Endodermal cell (in vitro differentiated cells): ENCODE results near the gene UNK. TPM values are rescaled to one million over a fixed set of nuclear protein-coding genes. Genes with fewer than 3 reads are reported as not detected.

Experiments
- DNase-seq: peaks from one replicate; pipeline ENCODE4 v3.0.0-alpha.2; 2017
- H3K27ac ChIP-seq: 2 replicates; pipeline ENCODE4 v1.5.1; 2013; ENCODE audit warnings: mild to moderate bottlenecking, low read depth, low read length, moderate library complexity
- H3K27me3 ChIP-seq: 2 replicates; pipeline ENCODE4 v1.6.1; 2013; ENCODE audit warnings: mild to moderate bottlenecking, low read length, moderate library complexity; ENCODE audit not compliant: insufficient read depth, control insufficient read depth, poor library complexity, severe bottlenecking
- H3K36me3 ChIP-seq: 2 replicates; pipeline ENCODE4 v1.7.0; 2013; ENCODE audit warnings: mild to moderate bottlenecking, low read length, moderate library complexity; ENCODE audit not compliant: control insufficient read depth, insufficient read depth
- H3K4me1 ChIP-seq: one replicate; pipeline ENCODE4 v1.7.0; 2013; ENCODE audit warnings: low read length; ENCODE audit not compliant: control insufficient read depth, insufficient read depth
- H3K4me3 ChIP-seq: 2 replicates; pipeline ENCODE4 v1.5.1; 2013; ENCODE audit warnings: mild to moderate bottlenecking, low read length, moderate library complexity
- H3K9ac ChIP-seq: 2 replicates; pipeline ENCODE4 v1.6.1; 2013; ENCODE audit warnings: mild to moderate bottlenecking, low read length, moderate library complexity; ENCODE audit not compliant: poor library complexity, severe bottlenecking; ENCODE audit errors: extremely low read depth
- H3K9me3 ChIP-seq: 2 replicates; pipeline ENCODE4 v1.6.1; 2013; ENCODE audit warnings: mild to moderate bottlenecking, low read length, moderate library complexity; ENCODE audit not compliant: control insufficient read depth
- H3K27ac Mint-ChIP-seq: 2 replicates; pipeline ENCODE4 v1.8.0; 2020; ENCODE audit warnings: mixed read lengths
- H3K27me3 Mint-ChIP-seq: 2 replicates; pipeline ENCODE4 v1.8.0; 2021; ENCODE audit warnings: mild to moderate bottlenecking, mixed read lengths; ENCODE audit not compliant: insufficient read depth
- H3K36me3 Mint-ChIP-seq: 2 replicates; pipeline ENCODE4 v1.8.0; 2020; ENCODE audit warnings: low read depth, mixed read lengths
- H3K4me1 Mint-ChIP-seq: 2 replicates; pipeline ENCODE4 v1.8.0; 2020; ENCODE audit warnings: mixed read lengths
- H3K4me3 Mint-ChIP-seq: 2 replicates; pipeline ENCODE4 v1.8.0; 2020; ENCODE audit warnings: mild to moderate bottlenecking, moderate library complexity, mixed read lengths
- H3K9me3 Mint-ChIP-seq: 2 replicates; pipeline ENCODE4 v1.8.0; 2020; ENCODE audit warnings: mild to moderate bottlenecking, mixed read lengths
- WGBS, 2 experiments: methylation state at CpG; one replicate each; pipeline versions ENCODE4 v1.1.5 to v1.1.7; 2013; ENCODE audit warnings: missing lambda C conversion rate in 2 of 2, mixed read lengths in 1 of 2; ENCODE audit not compliant: insufficient coverage in 1 of 2, insufficient read length in 1 of 2; 5-methylcytosine and 5-hydroxymethylcytosine counted together
- total RNA-seq, 2 donors: library from RNA; stranded (reverse); fragmentation: NEBNext Ultra II Directional in 1 of 2; extraction: Animal tissue kit (Norgen Biotek cat#: 25700) in 1 of 2; gene quantifications; 2 replicates in 1 of 2; 3 replicates in 1 of 2; pipeline ENCODE4 v1.2.1, GENCODE V29; 2021
- TF ChIP-seq, protein P1 (sequence below): fragments of 200-600 bp; sonication (generic); conservative IDR thresholded peaks from 2 replicates; pipeline ENCODE4 v1.5.0; 2021; ENCODE audit warnings: antibody characterized with exemption, mild to moderate bottlenecking

UNK gene
- total RNA-seq, 2 donors from 2014 or later: 38.0 to 39.0 TPM

DNA sequence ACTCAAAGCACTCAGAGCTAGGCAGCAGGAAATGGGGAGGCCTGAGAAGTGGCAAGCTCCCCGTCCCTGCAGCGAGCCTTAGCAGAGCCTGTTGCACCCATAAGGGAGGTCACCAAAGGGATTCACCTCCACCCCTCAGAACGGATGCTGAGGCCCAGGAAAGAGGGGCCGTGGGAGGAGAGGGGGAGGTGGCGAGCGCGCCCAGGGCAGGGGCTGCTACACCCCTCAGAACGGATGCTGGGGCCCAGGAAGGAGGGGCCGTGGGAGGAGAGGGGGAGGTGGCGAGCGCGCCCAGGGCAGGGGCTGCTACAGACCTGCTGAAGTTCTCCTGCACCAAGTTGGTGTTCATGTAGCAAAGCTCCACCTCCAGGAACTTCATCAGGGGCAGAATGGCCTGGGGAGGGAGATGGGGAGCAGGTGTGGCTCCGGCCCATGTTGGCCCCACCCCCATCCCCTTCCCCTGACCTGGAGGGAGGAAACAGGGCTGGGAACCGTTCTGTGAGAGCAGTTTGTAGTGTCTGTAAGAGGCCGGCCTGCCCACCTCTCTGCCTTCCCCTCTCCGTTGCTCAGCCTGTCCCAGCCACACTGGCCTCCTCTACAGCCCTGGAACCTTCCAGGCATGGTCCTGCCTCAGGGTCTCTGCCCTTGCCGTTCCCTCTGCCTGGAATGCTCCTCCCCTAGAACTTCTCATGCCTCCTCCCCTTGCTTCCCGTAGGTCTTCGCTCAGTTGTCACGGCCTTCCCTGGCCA lies 48.2 kb downstream of the UNK start:
- H3K27me3 ChIP-seq: no peaks in the 10 kb centered on the region
- no peaks in the 10 kb centered on the region for H3K27me3 Mint-ChIP-seq
- H3K4me3 ChIP-seq: no peak overlapping the region
- H3K9me3 Mint-ChIP-seq: no peaks in the 10 kb centered on the region
- H3K9me3 ChIP-seq: no peaks in the 10 kb centered on the region
- H3K4me3 Mint-ChIP-seq: peak overlapping the region; percentile 12
- H3K36me3 Mint-ChIP-seq: no peaks in the 10 kb centered on the region
- H3K4me1 ChIP-seq: no peaks in the 10 kb centered on the region
- H3K36me3 ChIP-seq: no peaks in the 10 kb centered on the region
- no peak overlapping the region for H3K27ac ChIP-seq
- peaks cover 14% of the 10 kb centered on the region for H3K4me1 Mint-ChIP-seq
- no peak overlapping the region for H3K9ac ChIP-seq
- peak; percentile 94 for DNase-seq
- H3K27ac Mint-ChIP-seq: peak overlapping the region; percentile 66
- TF ChIP-seq, protein P1, sequence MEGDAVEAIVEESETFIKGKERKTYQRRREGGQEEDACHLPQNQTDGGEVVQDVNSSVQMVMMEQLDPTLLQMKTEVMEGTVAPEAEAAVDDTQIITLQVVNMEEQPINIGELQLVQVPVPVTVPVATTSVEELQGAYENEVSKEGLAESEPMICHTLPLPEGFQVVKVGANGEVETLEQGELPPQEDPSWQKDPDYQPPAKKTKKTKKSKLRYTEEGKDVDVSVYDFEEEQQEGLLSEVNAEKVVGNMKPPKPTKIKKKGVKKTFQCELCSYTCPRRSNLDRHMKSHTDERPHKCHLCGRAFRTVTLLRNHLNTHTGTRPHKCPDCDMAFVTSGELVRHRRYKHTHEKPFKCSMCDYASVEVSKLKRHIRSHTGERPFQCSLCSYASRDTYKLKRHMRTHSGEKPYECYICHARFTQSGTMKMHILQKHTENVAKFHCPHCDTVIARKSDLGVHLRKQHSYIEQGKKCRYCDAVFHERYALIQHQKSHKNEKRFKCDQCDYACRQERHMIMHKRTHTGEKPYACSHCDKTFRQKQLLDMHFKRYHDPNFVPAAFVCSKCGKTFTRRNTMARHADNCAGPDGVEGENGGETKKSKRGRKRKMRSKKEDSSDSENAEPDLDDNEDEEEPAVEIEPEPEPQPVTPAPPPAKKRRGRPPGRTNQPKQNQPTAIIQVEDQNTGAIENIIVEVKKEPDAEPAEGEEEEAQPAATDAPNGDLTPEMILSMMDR: no peak
- WGBS, 2 experiments: 54 to 65% methylated on average over 9 to 18 of the region's 20 CpGs

DNA sequence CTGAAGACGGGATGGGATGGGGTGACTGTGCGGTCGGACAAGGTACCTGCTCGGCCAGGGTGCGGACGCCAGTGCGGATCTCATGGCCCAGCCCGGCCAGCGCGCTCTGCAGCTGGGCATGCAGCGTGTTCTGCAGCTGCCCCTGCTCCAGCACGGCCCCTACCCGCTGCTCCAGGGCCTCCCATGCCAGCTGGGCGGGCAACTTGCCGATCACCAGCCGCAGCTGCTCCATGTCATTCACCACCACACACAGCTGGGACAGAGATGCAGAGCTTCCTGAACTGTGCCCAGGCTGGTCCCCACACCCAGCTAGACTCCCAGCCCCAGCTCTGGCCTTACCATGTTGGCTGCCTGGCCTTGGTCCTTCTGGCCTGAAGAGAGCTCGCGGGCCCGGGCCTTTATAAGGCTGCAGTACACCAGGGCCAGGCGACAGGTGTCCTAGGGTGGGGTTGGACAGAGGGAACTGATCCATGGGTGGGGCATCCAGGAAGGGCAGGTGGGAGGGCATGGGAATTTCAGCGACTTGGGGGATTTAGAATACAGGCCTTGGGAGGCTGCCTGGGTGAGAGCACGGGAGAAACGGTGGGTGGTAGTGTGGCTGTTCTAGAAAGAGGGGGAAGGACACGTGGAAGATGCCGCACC lies 49.8 kb downstream of the UNK start:
- Histone ChIP-seq H3K27me3 (no peaks in the 10 kb centered on the region), H3K27ac (no peak overlapping the region), H3K9me3 (no peaks in the 10 kb centered on the region), H3K9ac (no peak overlapping the region), H3K36me3 (no peaks in the 10 kb centered on the region), H3K4me1 (no peaks in the 10 kb centered on the region), H3K4me3 (no peak overlapping the region)
- no peaks in the 10 kb centered on the region for H3K36me3 Mint-ChIP-seq
- no peak for DNase-seq
- H3K27me3 Mint-ChIP-seq: no peaks in the 10 kb centered on the region
- WGBS, 2 experiments: 95 to 99% methylated on average over 16 to 25 of the region's 25 CpGs
- H3K27ac Mint-ChIP-seq: no peak overlapping the region
- H3K4me3 Mint-ChIP-seq: no peak overlapping the region
- H3K9me3 Mint-ChIP-seq: no peaks in the 10 kb centered on the region
- TF ChIP-seq, protein P1: no peak
- H3K4me1 Mint-ChIP-seq: peaks cover 13% of the 10 kb centered on the region

DNA sequence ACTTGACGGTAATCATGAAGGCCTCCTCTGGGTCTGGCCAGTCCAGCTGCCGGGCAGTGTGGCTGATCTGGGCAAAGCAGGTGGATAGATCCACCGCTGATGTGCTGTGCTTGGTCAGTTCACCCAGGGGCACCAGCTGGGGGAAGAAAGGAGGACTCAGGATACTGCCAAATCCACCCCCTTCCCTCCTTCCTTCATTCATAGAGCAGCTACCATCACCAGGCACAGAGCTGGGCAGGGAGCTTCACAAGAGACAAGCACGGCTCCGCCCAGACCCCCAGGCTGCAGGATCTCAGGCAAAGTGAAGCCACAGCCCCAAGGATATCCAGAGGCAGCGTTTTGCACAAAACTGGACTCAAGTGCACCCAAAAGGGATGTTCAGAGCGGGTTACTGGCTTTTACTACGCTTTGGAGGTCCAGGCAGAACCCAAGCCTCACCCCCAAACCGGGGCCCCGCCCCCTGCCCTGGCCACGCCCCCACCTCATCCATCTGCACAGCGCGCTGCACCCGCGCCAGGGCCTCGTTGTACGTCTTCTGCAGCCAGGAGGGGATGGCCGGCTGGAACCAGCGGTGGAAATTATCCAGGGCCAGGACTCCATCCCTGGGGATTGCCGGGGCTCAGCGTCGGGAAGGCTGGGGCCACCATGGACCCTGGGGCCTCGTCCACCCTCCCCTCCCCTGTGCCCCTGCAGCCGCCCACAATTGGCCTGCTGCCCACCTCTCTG lies 50.5 kb downstream of the UNK start:
- no peak overlapping the region for H3K4me3 Mint-ChIP-seq
- H3K9me3 Mint-ChIP-seq: no peaks in the 10 kb centered on the region
- 90 to 98% methylated on average over 5 to 24 of the region's 24 CpGs for WGBS, 2 experiments
- Histone ChIP-seq H3K4me1 (no peaks in the 10 kb centered on the region), H3K36me3 (no peaks in the 10 kb centered on the region), H3K9ac (no peak overlapping the region), H3K9me3 (no peaks in the 10 kb centered on the region), H3K27ac (no peak overlapping the region), H3K4me3 (no peak overlapping the region), H3K27me3 (no peaks in the 10 kb centered on the region)
- no peaks in the 10 kb centered on the region for H3K36me3 Mint-ChIP-seq
- DNase-seq: no peak
- H3K4me1 Mint-ChIP-seq: peaks cover 13% of the 10 kb centered on the region
- TF ChIP-seq, protein P1: no peak
- no peak overlapping the region for H3K27ac Mint-ChIP-seq
- no peaks in the 10 kb centered on the region for H3K27me3 Mint-ChIP-seq
